Stimulated activated CD4-positive, alpha-beta T cell treated with anti-CD3 and anti-CD28 coated beads, Interleukin-12 subunit alpha, Interleukin-12 subunit beta, amount 100 ng/mL, for 48 hours (primary cell): ENCODE data around the gene TUBB2A.
"Not testable (repeated sequence)": the region's sequence is repeated elsewhere in the genome, so short reads cannot be mapped to it uniquely, and the experiment has no call there.

Experiments
- DNase-seq, 3 donors: peaks; one replicate each; pipeline ENCODE4 v3.0.0-alpha.2; 2020; ENCODE audit warnings: low read depth in 2 of 3, low spot score in 1 of 3

TUBB2A gene

GRCh38 chr6:3156184-3157130 lies 887 bp downstream of the TUBB2A start:
- DNase-seq: not testable (repeated sequence)

GRCh38 chr6:3155416-3155815 lies 1.9 kb downstream of the TUBB2A start:
- DNase-seq: not testable (repeated sequence)

- no peak for DNase-seq
Measured at GRCh38 chr6:3152689-3153088, 4.7 kb downstream of the TUBB2A start.

GRCh38 chr6:3151691-3152090 lies 5.7 kb downstream of the TUBB2A start:
- DNase-seq: no peak

GRCh38 chr6:3147914-3148757 lies 9.2 kb downstream of the TUBB2A start:
- DNase-seq: no peak

GRCh38 chr6:3144571-3144970 lies 12.8 kb downstream of the TUBB2A start:
- DNase-seq: no peak

GRCh38 chr6:3143158-3143557 lies 14.2 kb downstream of the TUBB2A start:
- no peak for DNase-seq

GRCh38 chr6:3142536-3142935 lies 14.8 kb downstream of the TUBB2A start:
- no peak for DNase-seq

- DNase-seq: no peak
Measured at GRCh38 chr6:3140201-3140600, 17.1 kb downstream of the TUBB2A start.

- DNase-seq: no peak
Measured at GRCh38 chr6:3139090-3139903, 18.0 kb downstream of the TUBB2A start.

- DNase-seq: no peak
Measured at GRCh38 chr6:3138341-3138740, 19.0 kb downstream of the TUBB2A start.

- not testable (repeated sequence) for DNase-seq
Measured at GRCh38 chr6:3137873-3138272, 19.5 kb downstream of the TUBB2A start.

- no peak for DNase-seq
Measured at GRCh38 chr6:3137057-3137777, 20.1 kb downstream of the TUBB2A start.

GRCh38 chr6:3136292-3137011 lies 20.9 kb downstream of the TUBB2A start:
- DNase-seq: no peak

GRCh38 chr6:3135668-3136291 lies 21.6 kb downstream of the TUBB2A start:
- no peak for DNase-seq

GRCh38 chr6:3133515-3133914 lies 23.8 kb downstream of the TUBB2A start:
- no peak for DNase-seq

GRCh38 chr6:3131695-3132094 lies 25.6 kb downstream of the TUBB2A start:
- no peak for DNase-seq

GRCh38 chr6:3128356-3129108 lies 28.8 kb downstream of the TUBB2A start:
- DNase-seq: no peak

- DNase-seq: no peak
Measured at GRCh38 chr6:3125815-3126214, 31.5 kb downstream of the TUBB2A start.
